Measurements from ENCODE around the gene CSTF3. TPM values are rescaled to one million over a fixed set of nuclear protein-coding genes. Genes with fewer than 3 reads are reported as not detected.

The CSTF3 gene
- total and polyA plus RNA-seq, 8 donors = 1.8 to 47.9 (median 11.3) TPM

DNA sequence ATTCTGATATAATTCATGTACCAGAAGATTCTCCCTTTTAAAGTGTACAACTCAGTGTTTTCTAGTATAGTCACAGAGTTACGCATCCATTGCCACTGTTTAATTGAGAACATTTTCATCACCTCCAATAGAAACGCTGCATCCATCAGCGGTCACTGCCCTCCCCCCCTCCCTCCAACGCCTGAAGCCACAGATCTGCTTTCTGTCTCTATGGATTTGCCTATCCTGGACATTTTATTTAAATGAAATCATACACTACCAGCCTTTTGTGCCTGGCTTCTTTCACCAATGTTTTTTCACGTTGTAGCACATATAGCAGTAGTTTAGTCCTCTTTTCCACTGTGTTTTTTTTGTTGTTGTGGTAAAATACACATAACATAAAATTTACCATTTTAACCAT is 99.1 kb downstream of the CSTF3 start:
- Histone ChIP-seq H3K4me3 (no peak overlapping the region), H3K27ac (peak overlapping the region in 3 of 5 donors; percentile 54 to 78 (median 59)), H3K36me3 (peaks cover 30 to 83% (median 75%) of the 10 kb centered on the region in 4 donors), H3K9me3 (no peaks in the 10 kb centered on the region), H3K4me1 (peaks cover 4 to 48% (median 24%) of the 10 kb centered on the region in 4 donors), H3K27me3 (no peaks in the 10 kb centered on the region)
- 75 to 86% (median 79%) methylated on average over 5 of the region's 5 CpGs for WGBS, 5 donors
- TF ChIP-seq, protein P1, sequence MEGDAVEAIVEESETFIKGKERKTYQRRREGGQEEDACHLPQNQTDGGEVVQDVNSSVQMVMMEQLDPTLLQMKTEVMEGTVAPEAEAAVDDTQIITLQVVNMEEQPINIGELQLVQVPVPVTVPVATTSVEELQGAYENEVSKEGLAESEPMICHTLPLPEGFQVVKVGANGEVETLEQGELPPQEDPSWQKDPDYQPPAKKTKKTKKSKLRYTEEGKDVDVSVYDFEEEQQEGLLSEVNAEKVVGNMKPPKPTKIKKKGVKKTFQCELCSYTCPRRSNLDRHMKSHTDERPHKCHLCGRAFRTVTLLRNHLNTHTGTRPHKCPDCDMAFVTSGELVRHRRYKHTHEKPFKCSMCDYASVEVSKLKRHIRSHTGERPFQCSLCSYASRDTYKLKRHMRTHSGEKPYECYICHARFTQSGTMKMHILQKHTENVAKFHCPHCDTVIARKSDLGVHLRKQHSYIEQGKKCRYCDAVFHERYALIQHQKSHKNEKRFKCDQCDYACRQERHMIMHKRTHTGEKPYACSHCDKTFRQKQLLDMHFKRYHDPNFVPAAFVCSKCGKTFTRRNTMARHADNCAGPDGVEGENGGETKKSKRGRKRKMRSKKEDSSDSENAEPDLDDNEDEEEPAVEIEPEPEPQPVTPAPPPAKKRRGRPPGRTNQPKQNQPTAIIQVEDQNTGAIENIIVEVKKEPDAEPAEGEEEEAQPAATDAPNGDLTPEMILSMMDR (IDR thresholded peaks at IDR 0.05) = no peak
- no peak for TF ChIP-seq EP300 (IDR thresholded peaks at IDR 0.05)
- TF ChIP-seq POLR2A (IDR thresholded peaks at IDR 0.05) = no peak
- TF ChIP-seq POLR2AphosphoS5 (IDR thresholded peaks at IDR 0.05) = no peak
- DNase-seq = peak in 1 of 2 donors; percentile 36
- intact Hi-C loops (cut with DNase I; ENCODE audit: low total_unique reads) = loop anchor here (10.0 kb wide), 1 partner anchor 247 kb away; no protein-coding TSS in a partner anchor

DNA sequence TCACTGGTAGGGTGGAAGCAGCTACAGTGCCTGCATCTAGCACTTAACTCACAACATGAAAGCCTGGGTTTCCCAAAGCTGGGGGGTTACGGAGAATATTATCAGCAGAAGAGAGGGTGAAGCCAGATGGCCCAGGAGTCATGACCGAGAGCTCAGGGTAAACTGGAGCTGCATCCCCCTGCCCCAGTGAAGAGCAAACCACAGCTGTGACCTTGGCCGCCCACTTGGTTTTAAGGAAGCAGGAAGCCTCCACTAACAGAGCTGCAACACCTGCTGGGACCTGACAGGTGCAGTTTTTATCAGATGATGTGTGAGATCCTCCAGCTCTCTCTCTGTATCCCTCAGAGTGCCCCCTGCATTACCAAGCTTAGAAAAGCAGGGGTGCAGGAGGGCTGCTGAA is 101.0 kb downstream of the CSTF3 start:
- DNase-seq = no peak
- no peaks in the 10 kb centered on the region for H3K9me3 ChIP-seq
- peak overlapping the region in 2 of 5 donors; percentile 59 to 78 for H3K27ac ChIP-seq
- intact Hi-C loops (cut with DNase I; ENCODE audit: low total_unique reads) = loop anchor here (10.0 kb wide), 1 partner anchor 245 kb away; no protein-coding TSS in a partner anchor
- H3K4me1 ChIP-seq = peaks cover 1 to 43% (median 22%) of the 10 kb centered on the region in 4 donors
- 93 to 100% (median 96%) methylated on average over 3 of the region's 3 CpGs for WGBS, 5 donors
- no peaks in the 10 kb centered on the region for H3K27me3 ChIP-seq
- H3K36me3 ChIP-seq = peaks cover 23 to 77% (median 73%) of the 10 kb centered on the region in 4 donors
- no peak overlapping the region for H3K4me3 ChIP-seq
- TF ChIP-seq EP300 (IDR thresholded peaks at IDR 0.05) (no peak), POLR2AphosphoS5 (IDR thresholded peaks at IDR 0.05) (no peak), POLR2A (IDR thresholded peaks at IDR 0.05) (no peak)
- TF ChIP-seq, protein P1 (IDR thresholded peaks at IDR 0.05) = no peak

DNA sequence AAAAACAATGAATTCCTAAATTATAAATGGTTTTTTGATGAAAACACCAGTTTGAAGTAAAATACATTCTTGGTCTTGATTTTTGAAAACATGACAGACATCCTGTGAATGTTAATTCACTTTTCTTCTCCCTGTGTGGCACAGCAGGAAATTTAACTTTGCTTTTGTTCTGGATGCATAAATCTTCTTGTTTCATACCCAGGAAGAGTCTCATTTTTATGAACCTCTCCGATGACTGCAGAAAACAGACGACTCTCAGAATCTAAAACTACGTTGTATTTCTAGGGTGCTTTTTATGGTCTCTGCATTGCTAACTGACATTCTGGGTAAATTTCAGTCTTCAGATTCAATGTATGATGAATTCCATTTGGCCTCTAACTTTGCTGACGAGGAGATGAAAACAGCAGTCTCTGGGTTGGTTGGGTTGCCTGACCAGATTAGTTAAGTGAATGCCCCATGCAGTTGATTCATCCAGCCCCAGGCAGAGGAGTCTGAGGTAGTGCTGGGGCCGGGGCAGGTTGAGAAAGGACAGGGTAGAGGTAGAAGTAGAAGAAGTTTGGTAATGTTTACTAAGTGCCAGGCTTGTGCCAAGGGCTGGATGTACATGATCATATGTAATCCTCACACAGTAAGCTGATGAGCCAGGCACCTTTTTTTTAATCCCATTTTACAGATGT is 101.8 kb downstream of the CSTF3 start:
- Histone ChIP-seq H3K27ac (no peak overlapping the region), H3K4me1 (peaks cover 0 to 36% (median 19%) of the 10 kb centered on the region in 4 donors), H3K27me3 (no peaks in the 10 kb centered on the region), H3K9me3 (no peaks in the 10 kb centered on the region), H3K36me3 (peaks cover 27 to 85% (median 79%) of the 10 kb centered on the region in 4 donors), H3K4me3 (no peak overlapping the region)
- TF ChIP-seq POLR2A (IDR thresholded peaks at IDR 0.05) = no peak
- no peak for TF ChIP-seq POLR2AphosphoS5 (IDR thresholded peaks at IDR 0.05)
- no peak for TF ChIP-seq EP300 (IDR thresholded peaks at IDR 0.05)
- TF ChIP-seq, protein P1 (IDR thresholded peaks at IDR 0.05) = no peak
- WGBS, 5 donors = 84 to 94% (median 90%) methylated on average over 5 of the region's 5 CpGs
- intact Hi-C loops (cut with DNase I; ENCODE audit: low total_unique reads) = loop anchor here (10.0 kb wide), 1 partner anchor 245 kb away; no protein-coding TSS in a partner anchor
- DNase-seq = no peak

DNA sequence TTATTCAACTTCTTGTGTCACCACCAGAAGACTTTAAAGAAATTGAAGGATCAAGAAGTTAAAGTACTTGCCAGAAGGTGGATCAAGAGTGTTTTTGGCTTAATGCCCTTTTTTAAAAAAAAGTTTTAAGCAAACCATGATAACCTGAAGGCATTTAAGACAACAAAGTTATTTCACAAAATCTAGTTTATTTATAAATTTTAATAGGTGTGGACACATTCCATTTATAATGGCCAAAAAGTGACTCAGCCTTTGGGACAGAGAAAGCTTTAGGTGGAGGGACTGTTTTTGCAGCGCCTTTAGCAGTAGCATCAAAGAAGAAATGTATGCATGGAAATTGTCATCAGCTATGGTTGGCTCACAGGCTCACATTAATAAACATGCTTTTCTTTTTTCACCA is 104.0 kb downstream of the CSTF3 start:
- intact Hi-C loops (cut with DNase I; ENCODE audit: low total_unique reads) = no loop called here
- no peak for DNase-seq
- no peak for TF ChIP-seq EP300 (IDR thresholded peaks at IDR 0.05)
- TF ChIP-seq POLR2AphosphoS5 (IDR thresholded peaks at IDR 0.05) = no peak
- TF ChIP-seq, protein P1 (IDR thresholded peaks at IDR 0.05) = no peak
- TF ChIP-seq POLR2A (IDR thresholded peaks at IDR 0.05) = no peak
- Histone ChIP-seq H3K4me1 (peaks cover 0 to 15% (median 7%) of the 10 kb centered on the region in 4 donors), H3K27me3 (no peaks in the 10 kb centered on the region), H3K9me3 (no peaks in the 10 kb centered on the region), H3K27ac (no peak overlapping the region), H3K36me3 (peaks cover 29 to 91% (median 67%) of the 10 kb centered on the region in 4 donors), H3K4me3 (no peak overlapping the region)
- 86 to 97% (median 93%) methylated on average over 1 of the region's 1 CpG for WGBS, 5 donors
